ENCODE results near the gene PRX. TPM values are rescaled to one million over a fixed set of nuclear protein-coding genes. Genes with fewer than 3 reads are reported as not detected.
A peak's percentile ranks its signal among the peaks of the same experiment; 100 is the strongest.

The PRX gene
- total and polyA plus RNA-seq, 2 of the 4 experiments (the other 2 are of a cell fraction): 0.90 to 1.7 TPM

GRCh38 chr19:40452016-40452415, 38.8 kb upstream of the PRX start:
- TF ChIP-seq RFX5 (IDR thresholded peaks at IDR 0.05; ENCODE audit: low read depth, low read length) (no peak), CEBPB (IDR thresholded peaks at IDR 0.05; ENCODE audit: low read depth, low read length) (no peak)
- Histone ChIP-seq H2AK9ac (replicated peaks; ENCODE audit: low read depth, low read length, poor library complexity) (peak overlapping the region; percentile 28), H3K4ac (ENCODE audit: low read depth, low read length) (no peak overlapping the region), H4K91ac (ENCODE audit: insufficient read depth, low read depth, low read length) (no peak overlapping the region), H3K4me3 (ENCODE audit: insufficient read depth, low read depth, low read length) (no peak overlapping the region), H3K14ac (replicated peaks; ENCODE audit: low read depth, low read length) (no peak overlapping the region), H3K4me1 (ENCODE audit: control insufficient read depth, insufficient read depth, low read length) (no peaks in the 10 kb centered on the region; the same call in 1 of the 2 replicates), H2BK15ac (ENCODE audit: low read depth, low read length) (no peak overlapping the region), H3K27me3 (ENCODE audit: control insufficient read depth, insufficient read depth, low read length) (no peaks in the 10 kb centered on the region), H4K20me1 (ENCODE audit: insufficient read depth, low read length) (no peaks in the 10 kb centered on the region), H3K9ac (ENCODE audit: low read depth, low read length) (no peak overlapping the region), H3K23ac (ENCODE audit: low read depth, low read length) (no peak overlapping the region), H4K5ac (ENCODE audit: low read depth, low read length) (no peak overlapping the region), H3K9me1 (ENCODE audit: insufficient read depth, low read length) (peaks cover 3% of the 10 kb centered on the region; the same call in 1 of the 2 replicates), H3K18ac (ENCODE audit: low read depth, low read length) (no peak overlapping the region), H3K9me3 (ENCODE audit: control insufficient read depth, insufficient read depth, low read length) (no peaks in the 10 kb centered on the region), H2BK120ac (ENCODE audit: low read depth, low read length) (no peak overlapping the region), H3K27ac (ENCODE audit: insufficient read depth, low read length) (no peak overlapping the region), H2AK5ac (ENCODE audit: low read depth, low read length) (no peak overlapping the region), H2BK20ac (ENCODE audit: low read depth, low read length) (no peak overlapping the region), H2BK5ac (ENCODE audit: low read depth, low read length, poor library complexity, severe bottlenecking) (no peak overlapping the region), H3K4me2 (ENCODE audit: low read depth, low read length) (no peak overlapping the region), H3K56ac (ENCODE audit: extremely low read depth, insufficient read depth, low read length) (no peak overlapping the region), H3K36me3 (ENCODE audit: control insufficient read depth, insufficient read depth, low read length) (peaks cover 6% of the 10 kb centered on the region; the same call in 1 of the 2 replicates), H3K79me1 (ENCODE audit: low read depth in 1 of 2, low read length in 2 of 2) (no peaks in the 10 kb centered on the region), H2AFZ (replicated peaks; ENCODE audit: low read length, poor library complexity) (no peak overlapping the region), H4K8ac (ENCODE audit: low read depth in 2 of 2, low read length in 2 of 2) (no peak overlapping the region)
- BruUV-seq (replicated peaks): no TSS peak
- ChIA-PET CTCF (interaction anchor here (2.9 kb wide), 1 partner anchor 12 kb away, joined by 10 read pairs; no protein-coding TSS in a partner anchor), POLR2A (ENCODE audit: unreplicated experiment) (no interaction called here)
- ATAC-seq (ENCODE audit: low read depth): no peak
- dilution Hi-C loops (cut with HindIII; ENCODE audit: low sequenced_read_pairs, unreplicated experiment): no loop called here
- in situ Hi-C loops (cut with MboI; ENCODE audit: low sequenced_read_pairs): no loop called here
- no peak for DNase-seq
- WGBS, 2 experiments (ENCODE audit: extremely low coverage in 2 of 2, insufficient read length in 1 of 2): 75% methylated on average over 4 of the region's 5 CpGs; no CpG with 5 or more reads in 1 of the 2 experiments
- intact Hi-C loops (cut with micrococcal nuclease): no loop called here
